LNCaP clone FGC (cell line): ENCODE results near the gene CRYBA4.

Source experiments
- DNase-seq: peaks from one replicate; pipeline ENCODE4 v3.0.0-alpha.2; 2011; ENCODE audit warnings: low read depth
- H3K4me3 ChIP-seq: 2 replicates; pipeline ENCODE4 v1.5.1; 2011; ENCODE audit warnings: mild to moderate bottlenecking, low read depth, low read length, control low read depth
- CTCF ChIP-seq: IDR thresholded peaks from 2 replicates; pipeline ENCODE4 v1.5.1; 2012; ENCODE audit warnings: mild to moderate bottlenecking; ENCODE audit not compliant: control insufficient read depth, insufficient read depth; ENCODE audit errors: extremely low read depth

The CRYBA4 gene

GRCh38 chr22:26658671-26659478 is 37.1 kb downstream of the CRYBA4 start:
- H3K4me3 ChIP-seq: no peak overlapping the region
- no peak for TF ChIP-seq CTCF
- no peak for DNase-seq

GRCh38 chr22:26660356-26660755 is 38.6 kb downstream of the CRYBA4 start:
- H3K4me3 ChIP-seq: no peak overlapping the region
- no peak for DNase-seq
- no peak for TF ChIP-seq CTCF

DNA sequence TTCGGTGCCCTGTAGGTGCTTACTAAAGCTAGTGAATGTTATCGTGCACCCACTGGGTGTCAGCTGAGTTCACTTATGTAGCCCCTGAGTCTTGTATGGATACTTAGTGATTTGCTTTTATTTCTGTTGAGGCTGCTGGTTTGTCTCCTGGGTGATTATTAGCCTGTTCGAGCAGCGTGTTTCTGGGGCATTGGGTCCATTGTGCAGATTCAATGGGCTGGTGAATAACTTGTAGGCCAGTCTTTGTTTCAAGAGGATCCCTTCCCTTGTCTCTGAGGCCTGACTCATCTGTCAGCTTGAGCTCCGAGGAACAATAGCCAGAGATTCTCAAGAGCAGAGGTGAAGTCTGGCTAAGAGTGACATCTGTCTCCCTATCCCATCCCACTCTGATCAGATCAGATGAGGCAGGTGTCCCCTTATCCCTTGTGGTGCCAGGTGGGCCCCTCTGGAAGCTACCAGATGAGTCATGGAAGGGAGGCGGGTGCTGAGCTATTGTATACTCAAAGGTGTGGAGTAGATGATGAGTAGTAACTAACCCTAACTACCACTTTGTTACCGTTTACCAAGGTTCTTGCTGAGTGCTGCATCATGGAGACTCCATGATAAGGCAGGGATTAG is 39.3 kb downstream of the CRYBA4 start:
- no peak overlapping the region for H3K4me3 ChIP-seq
- no peak for DNase-seq

DNA sequence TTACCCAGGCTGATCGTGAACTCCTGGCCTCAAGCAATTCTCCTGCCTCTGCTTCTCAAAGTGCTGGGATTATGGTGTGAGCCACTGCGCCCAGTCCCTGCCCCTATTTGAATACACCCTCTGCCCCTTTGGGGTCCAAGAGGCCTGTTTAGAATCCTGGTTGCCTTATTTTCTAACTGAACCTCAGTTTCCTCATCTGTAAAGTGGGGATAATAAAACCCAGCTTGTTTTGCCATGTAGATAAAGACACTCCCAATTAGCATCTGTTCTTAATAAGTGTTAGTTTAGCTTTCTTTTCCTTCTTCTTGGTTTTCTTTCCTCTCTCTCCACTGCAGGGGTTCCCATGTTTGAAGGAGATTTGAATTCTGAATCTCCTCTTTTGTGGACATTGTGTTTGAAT is 40.4 kb downstream of the CRYBA4 start:
- TF ChIP-seq CTCF: no peak
- no peak overlapping the region for H3K4me3 ChIP-seq
- DNase-seq: no peak

More for the DNA sequence above, 39.3 kb downstream of the CRYBA4 start:
- no peak for TF ChIP-seq CTCF

DNA sequence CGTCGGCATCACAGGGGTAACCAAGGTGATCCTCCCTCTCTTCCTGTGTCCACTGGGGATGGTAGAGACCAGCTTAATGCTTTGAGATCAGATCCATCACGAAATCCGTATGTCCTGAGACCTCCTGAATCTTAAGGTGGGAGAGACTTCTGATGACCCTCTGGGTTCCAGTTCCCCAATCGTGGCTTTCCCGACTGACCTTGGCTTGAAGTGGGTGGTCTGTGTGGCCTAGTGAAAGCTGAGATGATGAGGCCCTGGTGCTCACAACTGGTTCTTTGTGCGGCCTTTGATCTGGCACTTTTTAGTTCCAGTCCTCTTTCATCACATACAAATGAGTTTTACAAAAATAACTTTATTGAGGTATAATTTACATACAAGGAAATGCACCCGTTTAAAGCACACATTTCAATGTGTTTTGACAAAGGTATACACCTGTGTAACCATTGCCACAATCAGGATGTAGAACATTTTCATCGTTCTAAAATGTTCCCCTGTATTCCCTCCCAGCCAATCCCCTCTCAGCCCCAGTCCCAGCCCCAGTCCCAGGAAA is 41.7 kb downstream of the CRYBA4 start:
- TF ChIP-seq CTCF: no peak
- no peak for DNase-seq
- H3K4me3 ChIP-seq: no peak overlapping the region

- DNase-seq: no peak
- no peak overlapping the region for H3K4me3 ChIP-seq
- no peak for TF ChIP-seq CTCF
Measured at GRCh38 chr22:26665813-26666231, 44.1 kb downstream of the CRYBA4 start.
